BJ (cell line): Measurements from ENCODE around the gene WDR37. TPM values are rescaled to one million over a fixed set of nuclear protein-coding genes. Genes with fewer than 3 reads are reported as not detected.

ENCODE experiments used
- CTCF ChIA-PET: fragments of 350-600 bp; formaldehyde crosslinking; extraction: SDS; loops from one replicate; lab custom pipeline; 2021; ENCODE audit warnings: antibody characterized with exemption, inconsistent platforms; lab: Yijun Ruan, JAX
- POLR2A ChIA-PET: fragments of 300-600 bp; sonication (Branson Sonifier 250); formaldehyde crosslinking; extraction: SDS; loops from one replicate; lab custom pipeline; 2021; ENCODE audit warnings: antibody characterized with exemption; lab: Charles Lee
- DNase-seq: peaks from one replicate; pipeline ENCODE4 v3.0.0-alpha.2; 2011; ENCODE audit warnings: low read depth
- H3K27me3 ChIP-seq: 2 replicates; pipeline ENCODE4 v1.6.0; 2011; ENCODE audit warnings: low read length; ENCODE audit not compliant: control insufficient read depth, insufficient read depth
- H3K36me3 ChIP-seq: 2 replicates; pipeline ENCODE4 v1.5.1; 2011; ENCODE audit warnings: low read length; ENCODE audit not compliant: control insufficient read depth, insufficient read depth
- H3K4me3 ChIP-seq: 2 replicates; pipeline ENCODE4 v1.5.1; 2011; ENCODE audit warnings: low read depth, mild to moderate bottlenecking, control low read depth, low read length
- polyA plus RNA-seq: library from polyadenylated mRNA; depleted of rRNA; stranded (reverse); fragments of >200 nt; gene quantifications from 2 replicates; pipeline ENCODE4 v1.2.3, GENCODE V29; 2011
- TF ChIP-seq, protein P1 (sequence below): IDR thresholded peaks from 2 replicates; pipeline ENCODE4 v1.5.1; 2011; ENCODE audit warnings: low read depth, mild to moderate bottlenecking, control low read depth, inconsistent platforms, low read length, moderate library complexity; ENCODE audit not compliant: insufficient read depth

The WDR37 gene
- polyA plus RNA-seq, 1 experiment, result 12.7 TPM

DNA sequence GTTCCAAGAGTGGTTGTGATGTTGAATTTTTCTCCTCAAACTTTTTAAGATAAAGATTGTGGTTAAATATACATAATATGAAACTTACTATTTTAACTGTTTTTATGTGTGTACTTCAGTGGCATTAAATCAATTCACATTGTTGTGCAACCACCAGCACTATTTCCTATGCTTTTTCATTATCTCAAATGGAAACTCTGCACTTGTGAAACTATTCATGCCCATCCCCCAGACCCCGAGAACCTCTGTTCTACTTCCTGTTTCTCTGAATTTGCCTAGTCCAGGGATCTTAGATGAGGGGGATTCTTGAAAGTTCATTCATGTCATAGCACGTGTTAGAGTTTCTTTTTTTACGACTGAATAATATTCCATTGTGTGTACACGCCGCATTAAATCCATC, 67.0 kb downstream of the WDR37 start:
- DNase-seq, result no peak
- CTCF ChIA-PET, result no interaction called here

DNA sequence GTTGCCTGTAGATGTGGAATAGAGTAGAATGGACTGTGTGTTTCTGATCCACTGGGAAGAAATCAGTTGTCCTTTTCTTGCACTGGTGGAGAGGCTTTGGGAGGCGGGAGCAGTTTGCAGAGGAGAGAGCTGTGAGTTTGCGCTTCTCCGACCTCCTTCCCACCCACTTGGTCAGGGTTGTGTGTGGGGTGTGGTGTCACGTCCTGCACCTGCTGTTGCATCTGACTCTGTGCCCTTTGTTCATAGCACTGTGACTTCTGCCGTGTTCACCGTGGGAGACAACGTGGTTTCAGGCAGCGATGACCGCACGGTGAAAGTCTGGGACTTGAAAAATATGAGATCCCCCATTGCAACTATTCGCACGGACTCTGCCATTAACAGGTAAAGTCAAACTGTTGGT, 67.8 kb downstream of the WDR37 start:
- POLR2A ChIA-PET, result no interaction called here
- CTCF ChIA-PET, result no interaction called here

More for the DNA sequence above, 67.0 kb downstream of the WDR37 start:
- H3K4me3 ChIP-seq, result no peak overlapping the region
- POLR2A ChIA-PET, result no interaction called here
- no peaks in the 10 kb centered on the region for H3K27me3 ChIP-seq
- TF ChIP-seq, protein P1, sequence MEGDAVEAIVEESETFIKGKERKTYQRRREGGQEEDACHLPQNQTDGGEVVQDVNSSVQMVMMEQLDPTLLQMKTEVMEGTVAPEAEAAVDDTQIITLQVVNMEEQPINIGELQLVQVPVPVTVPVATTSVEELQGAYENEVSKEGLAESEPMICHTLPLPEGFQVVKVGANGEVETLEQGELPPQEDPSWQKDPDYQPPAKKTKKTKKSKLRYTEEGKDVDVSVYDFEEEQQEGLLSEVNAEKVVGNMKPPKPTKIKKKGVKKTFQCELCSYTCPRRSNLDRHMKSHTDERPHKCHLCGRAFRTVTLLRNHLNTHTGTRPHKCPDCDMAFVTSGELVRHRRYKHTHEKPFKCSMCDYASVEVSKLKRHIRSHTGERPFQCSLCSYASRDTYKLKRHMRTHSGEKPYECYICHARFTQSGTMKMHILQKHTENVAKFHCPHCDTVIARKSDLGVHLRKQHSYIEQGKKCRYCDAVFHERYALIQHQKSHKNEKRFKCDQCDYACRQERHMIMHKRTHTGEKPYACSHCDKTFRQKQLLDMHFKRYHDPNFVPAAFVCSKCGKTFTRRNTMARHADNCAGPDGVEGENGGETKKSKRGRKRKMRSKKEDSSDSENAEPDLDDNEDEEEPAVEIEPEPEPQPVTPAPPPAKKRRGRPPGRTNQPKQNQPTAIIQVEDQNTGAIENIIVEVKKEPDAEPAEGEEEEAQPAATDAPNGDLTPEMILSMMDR, result no peak
- H3K36me3 ChIP-seq, result peaks cover 18% of the 10 kb centered on the region

DNA sequence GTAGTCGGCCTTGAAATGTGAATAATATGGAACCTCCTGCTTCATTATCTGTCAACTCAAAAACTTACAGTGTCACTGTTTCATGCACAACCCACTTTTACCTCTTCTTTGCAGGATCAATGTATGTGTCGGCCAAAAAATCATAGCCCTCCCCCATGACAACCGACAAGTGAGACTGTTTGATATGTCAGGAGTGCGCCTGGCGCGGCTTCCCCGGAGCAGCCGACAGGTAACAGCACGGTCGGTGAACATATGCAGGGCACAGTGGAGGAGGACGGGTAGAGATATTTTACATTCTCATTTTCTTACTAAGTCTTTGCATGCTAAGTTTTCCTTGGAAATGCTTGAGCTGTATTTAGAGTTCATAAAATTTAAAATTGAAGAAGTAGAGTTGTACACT, 68.6 kb downstream of the WDR37 start:
- CTCF ChIA-PET, result interaction anchor here (1.5 to 2.0 kb wide), 2 partner anchors 9 to 12 kb away, joined by 4 read pairs; no protein-coding TSS in a partner anchor
- H3K36me3 ChIP-seq, result peaks cover 16% of the 10 kb centered on the region

More for the DNA sequence above, 67.8 kb downstream of the WDR37 start:
- Histone ChIP-seq H3K27me3 (no peaks in the 10 kb centered on the region), H3K36me3 (peaks cover 18% of the 10 kb centered on the region), H3K4me3 (no peak overlapping the region)
- TF ChIP-seq, protein P1, result no peak
- DNase-seq, result no peak

DNA sequence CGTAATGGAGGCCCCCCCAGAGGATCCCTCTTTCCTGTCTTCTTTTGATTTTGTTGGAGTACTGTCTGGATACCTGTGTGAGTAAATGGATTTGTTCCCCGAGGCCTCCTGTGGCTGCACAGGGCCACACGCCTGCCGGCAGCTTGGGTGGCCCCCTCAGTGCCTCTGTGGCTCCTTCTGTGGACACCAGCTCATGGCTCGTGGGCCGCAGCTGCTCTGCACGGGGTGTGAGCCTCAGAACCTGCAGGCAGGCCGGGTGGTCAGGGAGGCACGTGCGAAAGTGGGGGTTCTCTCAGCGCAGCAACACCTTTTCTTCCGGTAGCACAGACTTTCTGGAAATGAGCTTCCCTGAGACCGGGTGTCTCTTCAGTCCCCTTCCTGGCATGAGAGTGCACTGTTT, 70.3 kb downstream of the WDR37 start:
- Histone ChIP-seq H3K4me3 (no peak overlapping the region), H3K27me3 (no peaks in the 10 kb centered on the region), H3K36me3 (peaks cover 27% of the 10 kb centered on the region)
- TF ChIP-seq, protein P1, result no peak
- ChIA-PET CTCF (interaction anchor here (0.7 to 2.0 kb wide), 3 partner anchors 10 to 1851 kb away, joined by 4 read pairs; no protein-coding TSS in a partner anchor), POLR2A (no interaction called here)
- no peak for DNase-seq

More for the DNA sequence above, 68.6 kb downstream of the WDR37 start:
- Histone ChIP-seq H3K4me3 (no peak overlapping the region), H3K27me3 (no peaks in the 10 kb centered on the region)
- TF ChIP-seq, protein P1, result no peak
- no peak for DNase-seq
- POLR2A ChIA-PET, result no interaction called here

DNA sequence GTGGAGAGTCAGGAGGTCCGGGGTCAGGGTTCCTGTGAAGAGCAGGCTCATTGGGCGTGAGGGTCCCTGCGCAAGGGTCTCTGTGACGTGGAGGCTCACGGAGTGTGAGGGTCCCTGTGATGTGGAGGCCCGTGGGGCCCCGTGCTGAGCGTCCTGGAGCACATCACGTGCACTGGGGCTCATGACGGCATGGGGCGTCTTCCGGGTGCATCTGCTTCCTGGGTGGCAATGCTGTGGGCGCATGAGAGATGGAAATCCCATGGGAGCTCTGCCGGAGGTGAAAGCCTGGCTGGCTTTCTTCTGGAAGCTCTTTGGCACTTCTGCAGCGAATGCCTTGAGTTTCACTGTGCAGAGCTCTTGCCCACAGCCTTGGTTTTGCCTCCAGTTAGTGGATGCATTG, 71.4 kb downstream of the WDR37 start:
- H3K4me3 ChIP-seq, result no peak overlapping the region
- POLR2A ChIA-PET, result no interaction called here
- CTCF ChIA-PET, result interaction anchor here (1.1 kb wide), 1 partner anchor 17 kb away, joined by 7 read pairs; no protein-coding TSS in a partner anchor
- H3K36me3 ChIP-seq, result peaks cover 20% of the 10 kb centered on the region
- DNase-seq, result no peak
- H3K27me3 ChIP-seq, result no peaks in the 10 kb centered on the region
- TF ChIP-seq, protein P1, result no peak
